HG02852 (cell line): Measurements from ENCODE around the gene FOXP1.
"Not testable (repeated sequence)": the region's sequence is repeated elsewhere in the genome, so short reads cannot be mapped to it uniquely, and the experiment has no call there.

ENCODE experiments used
- ATAC-seq: cut with Tn5 transposase; IDR thresholded peaks from one replicate; pipeline ENCODE4 v1.9.1; 2021; ENCODE audit warnings: mild to moderate bottlenecking, moderate library complexity; ENCODE audit not compliant: unreplicated experiment

The FOXP1 gene

GRCh38 chr3:71002298-71002697, 581.2 kb downstream of the FOXP1 start:
- no peak for ATAC-seq

GRCh38 chr3:71001303-71001830, 582.2 kb downstream of the FOXP1 start:
- ATAC-seq, result no peak

- no peak for ATAC-seq
These were observed 583.0 kb downstream of the FOXP1 start for GRCh38 chr3:71000483-71000882.

GRCh38 chr3:70999730-71000129, 583.8 kb downstream of the FOXP1 start:
- ATAC-seq, result no peak

GRCh38 chr3:70996082-70996481, 587.4 kb downstream of the FOXP1 start:
- ATAC-seq, result no peak

GRCh38 chr3:70994644-70995043, 588.9 kb downstream of the FOXP1 start:
- no peak for ATAC-seq

GRCh38 chr3:70992562-70993204, 590.8 kb downstream of the FOXP1 start:
- ATAC-seq, result no peak

- no peak for ATAC-seq
These were observed 591.4 kb downstream of the FOXP1 start for GRCh38 chr3:70992131-70992530.

GRCh38 chr3:70990723-70991122, 592.8 kb downstream of the FOXP1 start:
- ATAC-seq, result no peak

- ATAC-seq, result no peak
These were observed 593.3 kb downstream of the FOXP1 start for GRCh38 chr3:70990185-70990584.

GRCh38 chr3:70989174-70989573, 594.4 kb downstream of the FOXP1 start:
- no peak for ATAC-seq

GRCh38 chr3:70988111-70988510, 595.4 kb downstream of the FOXP1 start:
- no peak for ATAC-seq

- ATAC-seq, result no peak
These were observed 598.0 kb downstream of the FOXP1 start for GRCh38 chr3:70985572-70985971.

GRCh38 chr3:70984776-70985482, 598.6 kb downstream of the FOXP1 start:
- no peak for ATAC-seq

GRCh38 chr3:70982700-70983140, 600.8 kb downstream of the FOXP1 start:
- ATAC-seq, result no peak

GRCh38 chr3:70982284-70982683, 601.2 kb downstream of the FOXP1 start:
- ATAC-seq, result no peak

GRCh38 chr3:70981231-70981880, 602.2 kb downstream of the FOXP1 start:
- ATAC-seq, result no peak

- no peak for ATAC-seq
These were observed 602.8 kb downstream of the FOXP1 start for GRCh38 chr3:70980646-70981170.

GRCh38 chr3:70979983-70980645, 603.4 kb downstream of the FOXP1 start:
- no peak for ATAC-seq

GRCh38 chr3:70977712-70978111, 605.8 kb downstream of the FOXP1 start:
- ATAC-seq, result no peak

GRCh38 chr3:70975981-70976380, 607.5 kb downstream of the FOXP1 start:
- not testable (repeated sequence) for ATAC-seq
